A673 (cell line): ENCODE data around the gene DDX54. TPM values are rescaled to one million over a fixed set of nuclear protein-coding genes. Genes with fewer than 3 reads are reported as not detected.

Source experiments
- BruUV-seq: library from RNA; stranded (reverse); fragments of 400-500 nt; replicated peaks from 2 replicates; lab custom pipeline; 2021; lab: Mats Ljungman, UMichigan
- CTCF ChIA-PET: fragments of 300-600 bp; sonication (Branson Sonifier 250); formaldehyde crosslinking; loops from one replicate; lab custom pipeline; 2022; ENCODE audit warnings: antibody characterized with exemption; lab: Charles Lee
- POLR2A ChIA-PET: fragments of 300-600 bp; sonication (Branson Sonifier 250); formaldehyde crosslinking; loops from one replicate; lab custom pipeline; 2022; ENCODE audit warnings: antibody characterized with exemption; ENCODE audit not compliant: low non-redundant PET; lab: Charles Lee
- DNase-seq: peaks from one replicate; pipeline ENCODE4 v3.0.0-alpha.2; 2015; ENCODE audit warnings: low spot score
- H3K27ac ChIP-seq: fragments of 200-600 bp; sonication (generic); 2 replicates; pipeline ENCODE4 v1.5.1; 2016; ENCODE audit warnings: mixed run types, low read depth, mild to moderate bottlenecking, mixed read lengths, antibody characterized with exemption, low read length; ENCODE audit not compliant: poor library complexity, severe bottlenecking
- H3K27me3 ChIP-seq: fragments of 200-600 bp; sonication (generic); replicated peaks from 2 replicates; pipeline ENCODE4 v1.6.1; 2017; ENCODE audit warnings: mixed run types, low read depth, mild to moderate bottlenecking, mixed read lengths, antibody characterized with exemption, low read length; ENCODE audit not compliant: insufficient read depth, poor library complexity
- H3K36me3 ChIP-seq: fragments of 200-600 bp; sonication (generic); 2 replicates; pipeline ENCODE4 v1.6.1; 2016; ENCODE audit warnings: mixed run types, mild to moderate bottlenecking, mixed read lengths, antibody characterized with exemption, low read length; ENCODE audit not compliant: insufficient read depth, poor library complexity, severe bottlenecking
- H3K4me1 ChIP-seq: fragments of 200-600 bp; sonication (generic); 2 replicates; pipeline ENCODE4 v1.6.1; 2017; ENCODE audit warnings: mixed run types, mild to moderate bottlenecking, mixed read lengths, antibody characterized with exemption, low read length; ENCODE audit not compliant: insufficient read depth, poor library complexity, severe bottlenecking
- H3K4me3 ChIP-seq: fragments of 200-600 bp; sonication (generic); 2 replicates; pipeline ENCODE4 v1.5.1; 2016; ENCODE audit warnings: low read depth, mixed run types, mild to moderate bottlenecking, mixed read lengths, low read length; ENCODE audit not compliant: poor library complexity, severe bottlenecking
- H3K9me3 ChIP-seq: fragments of 200-600 bp; sonication (generic); 2 replicates; pipeline ENCODE4 v1.6.1; 2016; ENCODE audit warnings: mixed run types, low read depth, mild to moderate bottlenecking, mixed read lengths, antibody characterized with exemption, low read length; ENCODE audit not compliant: poor library complexity, severe bottlenecking
- EZH2 ChIP-seq: fragments of 200-600 bp; sonication (generic); IDR thresholded peaks from 2 replicates; pipeline ENCODE4 v1.6.1; 2017; ENCODE audit warnings: borderline replicate concordance, low read depth, mild to moderate bottlenecking, mixed read lengths, antibody characterized with exemption, low read length; ENCODE audit not compliant: poor library complexity, severe bottlenecking
- intact Hi-C: fragments of 100-400 bp; cut with micrococcal nuclease; formaldehyde crosslinking; loops from one replicate; pipeline ENCODE4 v1.10.0; 2022; ENCODE audit not compliant: unreplicated experiment
- total RNA-seq: library from RNA; stranded (reverse); gene quantifications from 2 replicates; pipeline ENCODE4 v1.2.3, GENCODE V29; 2021
- TF ChIP-seq, protein P1 (sequence below): fragments of 300-800, 200-600 bp; sonication (generic); conservative IDR thresholded peaks from 2 replicates; pipeline ENCODE4 v1.5.1; 2017; ENCODE audit warnings: low read depth, mild to moderate bottlenecking, antibody characterized with exemption, low read length, moderate library complexity, mixed read lengths

DDX54 gene
- total RNA-seq, 1 experiment from 2014 or later, result 116 TPM

DNA sequence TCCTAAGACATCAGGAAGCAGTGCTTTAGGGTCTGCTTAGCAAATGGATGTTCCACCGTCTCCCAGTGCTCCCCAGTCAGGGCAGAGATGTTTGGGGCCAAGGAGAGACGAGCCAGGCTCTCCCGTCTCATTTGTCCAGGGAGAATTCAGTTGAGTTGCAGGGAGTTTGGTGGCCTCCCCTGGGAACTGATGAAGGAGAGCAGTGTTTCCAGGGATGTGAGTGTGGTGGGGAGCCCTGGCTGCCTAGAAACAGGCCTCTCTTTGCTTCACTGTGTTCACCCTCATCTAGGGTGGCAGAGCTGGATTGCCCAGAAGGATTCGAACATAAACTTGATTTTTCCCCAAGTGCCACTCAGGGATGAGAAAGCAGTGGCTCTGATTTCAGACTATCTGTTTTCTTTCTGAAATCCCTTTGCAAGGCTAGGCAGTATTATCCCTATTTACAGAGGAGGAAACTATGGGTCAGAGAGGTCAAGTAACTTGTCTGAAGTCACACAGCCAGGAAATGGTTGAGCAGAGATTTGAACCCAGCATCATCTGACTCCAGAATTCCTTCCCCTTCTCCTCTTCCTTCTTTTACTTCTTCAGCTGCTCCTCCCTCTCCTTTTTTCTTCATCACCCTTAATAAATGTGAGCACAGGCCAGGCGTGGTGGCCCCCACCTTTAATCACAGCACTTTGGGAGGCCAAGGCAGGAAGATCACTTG lies 42.6 kb upstream of the DDX54 start:
- no TSS peak for BruUV-seq

DNA sequence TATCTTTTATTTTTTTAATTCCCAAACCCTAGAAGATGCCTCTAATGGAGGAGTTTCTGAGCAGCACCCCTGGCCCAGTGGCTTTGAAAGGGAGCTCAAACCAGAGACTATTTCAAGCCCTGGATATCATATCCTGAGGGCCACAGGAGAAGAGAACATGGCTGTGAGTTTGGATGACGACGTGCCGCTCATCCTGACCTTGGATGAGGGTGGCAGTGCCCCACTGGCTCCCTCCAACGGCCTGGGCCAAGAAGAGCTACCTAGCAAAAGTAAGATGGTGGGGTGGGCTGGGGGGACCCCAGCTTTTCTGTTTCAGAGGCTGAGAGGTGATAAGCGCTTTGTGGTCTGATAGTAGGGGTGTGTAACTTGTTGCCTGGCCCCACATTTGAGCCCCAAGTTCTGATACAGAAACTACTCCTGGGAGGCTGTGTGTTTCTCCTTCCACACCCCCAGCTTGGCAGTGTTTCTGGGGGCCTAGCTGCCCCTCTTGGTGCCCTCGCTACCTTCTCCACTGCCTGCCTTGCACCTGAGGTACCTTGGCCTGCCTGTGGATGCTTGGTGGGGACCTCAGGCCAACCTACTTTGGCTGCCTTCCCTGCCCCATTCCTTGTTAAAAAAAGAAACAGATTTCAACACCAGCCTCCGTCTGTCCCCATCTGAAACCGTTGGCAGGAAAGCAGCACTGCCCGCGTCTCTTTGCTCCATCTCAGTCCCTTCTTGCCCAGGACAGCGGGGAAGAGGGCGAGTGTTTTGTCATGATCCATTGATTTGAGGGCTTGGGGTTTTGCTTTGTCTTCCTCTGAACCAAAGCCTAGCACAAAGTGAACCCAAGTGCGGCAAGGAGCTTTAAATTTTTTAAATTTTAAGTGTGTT lies 41.7 kb upstream of the DDX54 start:
- Histone ChIP-seq H3K4me1 (peaks cover 13% of the 10 kb centered on the region), H3K9me3 (no peaks in the 10 kb centered on the region), H3K27ac (no peak overlapping the region), H3K4me3 (no peak overlapping the region), H3K36me3 (peaks cover 14% of the 10 kb centered on the region), H3K27me3 (no peaks in the 10 kb centered on the region)
- intact Hi-C loops, result no loop called here
- no TSS peak for BruUV-seq
- TF ChIP-seq EZH2, result no peak
- TF ChIP-seq, protein P1, sequence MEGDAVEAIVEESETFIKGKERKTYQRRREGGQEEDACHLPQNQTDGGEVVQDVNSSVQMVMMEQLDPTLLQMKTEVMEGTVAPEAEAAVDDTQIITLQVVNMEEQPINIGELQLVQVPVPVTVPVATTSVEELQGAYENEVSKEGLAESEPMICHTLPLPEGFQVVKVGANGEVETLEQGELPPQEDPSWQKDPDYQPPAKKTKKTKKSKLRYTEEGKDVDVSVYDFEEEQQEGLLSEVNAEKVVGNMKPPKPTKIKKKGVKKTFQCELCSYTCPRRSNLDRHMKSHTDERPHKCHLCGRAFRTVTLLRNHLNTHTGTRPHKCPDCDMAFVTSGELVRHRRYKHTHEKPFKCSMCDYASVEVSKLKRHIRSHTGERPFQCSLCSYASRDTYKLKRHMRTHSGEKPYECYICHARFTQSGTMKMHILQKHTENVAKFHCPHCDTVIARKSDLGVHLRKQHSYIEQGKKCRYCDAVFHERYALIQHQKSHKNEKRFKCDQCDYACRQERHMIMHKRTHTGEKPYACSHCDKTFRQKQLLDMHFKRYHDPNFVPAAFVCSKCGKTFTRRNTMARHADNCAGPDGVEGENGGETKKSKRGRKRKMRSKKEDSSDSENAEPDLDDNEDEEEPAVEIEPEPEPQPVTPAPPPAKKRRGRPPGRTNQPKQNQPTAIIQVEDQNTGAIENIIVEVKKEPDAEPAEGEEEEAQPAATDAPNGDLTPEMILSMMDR, result no peak
- POLR2A ChIA-PET, result no interaction called here
- no peak for DNase-seq
- CTCF ChIA-PET, result no interaction called here

More for the DNA sequence above, 42.6 kb upstream of the DDX54 start:
- ChIA-PET POLR2A (no interaction called here), CTCF (no interaction called here)
- TF ChIP-seq, protein P1, result no peak
- TF ChIP-seq EZH2, result no peak
- intact Hi-C loops, result no loop called here
- Histone ChIP-seq H3K36me3 (peaks cover 14% of the 10 kb centered on the region), H3K27me3 (no peaks in the 10 kb centered on the region), H3K27ac (no peak overlapping the region), H3K4me1 (peaks cover 11% of the 10 kb centered on the region), H3K4me3 (no peak overlapping the region), H3K9me3 (no peaks in the 10 kb centered on the region)
- DNase-seq, result no peak

DNA sequence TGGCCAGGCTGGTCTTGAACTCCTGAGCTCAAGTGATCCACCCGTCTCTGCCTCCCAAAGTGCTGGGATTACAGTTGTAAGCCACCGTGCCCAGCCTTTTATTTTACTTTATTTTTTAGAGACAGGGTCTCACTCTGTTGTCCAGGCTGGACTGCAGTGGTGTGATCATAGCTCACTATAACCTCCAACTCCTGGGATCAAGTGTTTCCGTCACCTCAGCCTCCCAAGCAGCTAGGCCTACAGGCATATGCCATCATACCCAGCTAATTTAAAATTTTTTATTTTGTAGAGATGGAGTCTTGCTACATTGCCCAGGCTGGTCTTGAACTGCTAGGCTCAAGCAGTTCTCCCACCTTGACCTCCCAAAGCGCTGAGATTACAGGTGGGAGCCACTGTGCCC lies 39.7 kb upstream of the DDX54 start:
- intact Hi-C loops, result no loop called here
- BruUV-seq, result no TSS peak
- TF ChIP-seq, protein P1, result no peak
- Histone ChIP-seq H3K27me3 (no peaks in the 10 kb centered on the region), H3K4me3 (no peak overlapping the region), H3K4me1 (peaks cover 15% of the 10 kb centered on the region), H3K36me3 (no peaks in the 10 kb centered on the region), H3K9me3 (no peaks in the 10 kb centered on the region), H3K27ac (no peak overlapping the region)
- CTCF ChIA-PET, result no interaction called here
- POLR2A ChIA-PET, result no interaction called here
- no peak for DNase-seq
